Astrocyte of the spinal cord (primary cell): ENCODE results near the gene VRTN.
"Not testable (repeated sequence)": the region's sequence is repeated elsewhere in the genome, so short reads cannot be mapped to it uniquely, and the experiment has no call there.

Source experiments
- DNase-seq: peaks from one replicate; pipeline ENCODE4 v3.0.0; 2011; ENCODE audit warnings: low read depth, low spot score
- H3K4me3 ChIP-seq: 2 replicates; pipeline ENCODE4 v1.5.1; 2011; ENCODE audit warnings: low read depth, mild to moderate bottlenecking, low read length, moderate library complexity
- CTCF ChIP-seq: IDR thresholded peaks from 2 replicates; pipeline ENCODE4 v1.5.1; 2012; ENCODE audit warnings: low read depth, mild to moderate bottlenecking, low read length, inconsistent platforms
- in situ Hi-C: cut with HindIII; loops from 2 replicates; pipeline ENCODE4 v1.10.0; 2017; ENCODE audit warnings: low sequenced_read_pairs

Gene VRTN

GRCh38 chr14:74325446-74325845 lies 22.8 kb upstream of the VRTN start:
- no peak overlapping the region for H3K4me3 ChIP-seq
- no peak for DNase-seq
- in situ Hi-C loops = no loop called here
- no peak for TF ChIP-seq CTCF

- TF ChIP-seq CTCF = no peak
- H3K4me3 ChIP-seq = no peak overlapping the region
- DNase-seq = no peak
- in situ Hi-C loops = no loop called here
These were observed 21.7 kb upstream of the VRTN start for GRCh38 chr14:74326369-74327152.

- DNase-seq, in situ Hi-C loops, H3K4me3 ChIP-seq: not testable (repeated sequence)
These were observed 18.2 kb upstream of the VRTN start for GRCh38 chr14:74329950-74330552.

GRCh38 chr14:74333909-74334308 lies 14.4 kb upstream of the VRTN start:
- no peak overlapping the region for H3K4me3 ChIP-seq
- no peak for TF ChIP-seq CTCF
- in situ Hi-C loops = no loop called here
- DNase-seq = peak; percentile 87

GRCh38 chr14:74346341-74346740 lies 1.9 kb upstream of the VRTN start:
- no peak overlapping the region for H3K4me3 ChIP-seq
- DNase-seq = no peak
- TF ChIP-seq CTCF = no peak
- in situ Hi-C loops = no loop called here

GRCh38 chr14:74347097-74347794 lies 1.0 kb upstream of the VRTN start:
- TF ChIP-seq CTCF = no peak
- DNase-seq = no peak
- in situ Hi-C loops = no loop called here
- H3K4me3 ChIP-seq = no peak overlapping the region

GRCh38 chr14:74347795-74348100 lies 523 bp upstream of the VRTN start:
- no peak for DNase-seq
- in situ Hi-C loops = no loop called here
- no peak for TF ChIP-seq CTCF
- H3K4me3 ChIP-seq = no peak overlapping the region
